Bronchial epithelial cell (primary cell): Measurements from ENCODE around the gene TSPOAP1. TPM values are rescaled to one million over a fixed set of nuclear protein-coding genes. Genes with fewer than 3 reads are reported as not detected.

Experiments
- DNase-seq: peaks from one replicate; pipeline ENCODE4 v3.0.0-alpha.2; 2010; ENCODE audit warnings: low read depth
- FAIRE-seq: peaks from 2 replicates; lab custom pipeline; 2011; peaks lifted over from hg19 to GRCh38; lab: Jason Lieb, UNC
- H3K27me3 ChIP-seq: 2 replicates; pipeline ENCODE4 v1.5.1; 2011; ENCODE audit warnings: low read length; ENCODE audit not compliant: control insufficient read depth, insufficient read depth
- H3K36me3 ChIP-seq: 2 replicates; pipeline ENCODE4 v1.5.1; 2011; ENCODE audit warnings: low read length; ENCODE audit not compliant: control insufficient read depth, insufficient read depth
- H3K4me3 ChIP-seq: 2 replicates; pipeline ENCODE4 v1.5.1; 2011; ENCODE audit warnings: mild to moderate bottlenecking, low read depth, low read length, control low read depth
- total RNA-seq: library from RNA; depleted of rRNA; stranded (reverse); fragments of >200 nt; gene quantifications from 2 replicates; pipeline ENCODE4 v1.2.1, GENCODE V29; 2014
- TF ChIP-seq, protein P1 (sequence below): IDR thresholded peaks from 2 replicates; pipeline ENCODE4 v1.5.1; 2011; ENCODE audit warnings: mild to moderate bottlenecking, moderate library complexity, low read length, control low read depth, inconsistent platforms; ENCODE audit not compliant: insufficient read depth, severe bottlenecking

Gene TSPOAP1
- total RNA-seq, 1 donor from 2014 or later, result 0.53 TPM

DNA sequence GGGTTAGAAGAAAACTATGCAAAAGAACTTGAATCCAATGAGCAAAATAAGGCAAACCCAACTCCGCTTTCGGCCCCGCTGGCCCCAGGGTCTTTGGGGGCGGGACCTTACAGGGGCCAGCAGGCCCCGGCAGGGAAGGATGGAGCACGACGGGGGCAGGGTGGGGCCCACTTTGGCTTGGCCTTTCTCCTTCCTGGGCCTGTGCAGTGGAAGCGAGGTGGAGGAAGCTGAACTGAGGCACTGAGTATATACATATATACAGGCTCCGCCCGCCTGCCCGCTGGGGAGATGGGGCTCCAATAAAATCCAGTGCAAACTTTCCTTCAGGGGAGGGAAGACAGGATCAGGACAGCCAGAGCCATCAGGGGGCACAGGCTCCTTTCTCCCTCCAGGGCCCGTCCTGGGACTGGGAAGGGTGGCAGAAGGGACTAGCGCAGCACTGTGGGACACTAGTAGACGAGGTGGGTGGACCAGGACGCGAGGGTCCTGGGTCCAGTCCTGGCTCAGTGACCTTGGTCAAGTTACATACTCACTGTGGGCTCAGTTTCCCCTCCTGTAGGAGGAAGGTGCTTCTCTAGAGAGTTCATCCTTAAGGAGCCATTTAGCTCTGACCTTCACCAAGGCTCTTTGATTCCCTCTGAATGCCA lies 27.0 kb downstream of the TSPOAP1 start:
- Histone ChIP-seq H3K4me3 (no peak overlapping the region), H3K36me3 (no peaks in the 10 kb centered on the region), H3K27me3 (no peaks in the 10 kb centered on the region)
- DNase-seq (no peak), FAIRE-seq (no peak)
- TF ChIP-seq, protein P1, sequence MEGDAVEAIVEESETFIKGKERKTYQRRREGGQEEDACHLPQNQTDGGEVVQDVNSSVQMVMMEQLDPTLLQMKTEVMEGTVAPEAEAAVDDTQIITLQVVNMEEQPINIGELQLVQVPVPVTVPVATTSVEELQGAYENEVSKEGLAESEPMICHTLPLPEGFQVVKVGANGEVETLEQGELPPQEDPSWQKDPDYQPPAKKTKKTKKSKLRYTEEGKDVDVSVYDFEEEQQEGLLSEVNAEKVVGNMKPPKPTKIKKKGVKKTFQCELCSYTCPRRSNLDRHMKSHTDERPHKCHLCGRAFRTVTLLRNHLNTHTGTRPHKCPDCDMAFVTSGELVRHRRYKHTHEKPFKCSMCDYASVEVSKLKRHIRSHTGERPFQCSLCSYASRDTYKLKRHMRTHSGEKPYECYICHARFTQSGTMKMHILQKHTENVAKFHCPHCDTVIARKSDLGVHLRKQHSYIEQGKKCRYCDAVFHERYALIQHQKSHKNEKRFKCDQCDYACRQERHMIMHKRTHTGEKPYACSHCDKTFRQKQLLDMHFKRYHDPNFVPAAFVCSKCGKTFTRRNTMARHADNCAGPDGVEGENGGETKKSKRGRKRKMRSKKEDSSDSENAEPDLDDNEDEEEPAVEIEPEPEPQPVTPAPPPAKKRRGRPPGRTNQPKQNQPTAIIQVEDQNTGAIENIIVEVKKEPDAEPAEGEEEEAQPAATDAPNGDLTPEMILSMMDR, result no peak

DNA sequence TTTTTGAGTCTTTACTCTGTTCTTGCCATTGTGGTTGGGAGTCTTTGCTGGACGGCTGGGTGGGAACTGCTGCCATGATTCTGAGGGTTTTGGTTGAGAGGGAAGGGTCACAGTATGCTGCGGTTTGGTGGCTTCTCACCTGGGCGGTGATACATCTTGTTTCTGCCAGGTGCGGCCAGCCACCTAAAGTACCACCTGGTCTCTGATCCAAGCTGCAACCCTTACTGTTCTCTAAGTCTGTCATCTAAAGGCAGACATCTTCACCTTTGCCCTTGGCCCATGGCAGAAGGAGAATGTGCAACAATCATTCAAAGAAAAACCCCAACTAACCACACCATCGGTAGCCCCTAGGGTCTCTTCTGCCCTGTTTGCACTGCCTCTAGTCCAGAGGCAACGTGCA lies 28.3 kb downstream of the TSPOAP1 start:
- no peak for DNase-seq
- H3K27me3 ChIP-seq, result no peaks in the 10 kb centered on the region
- H3K36me3 ChIP-seq, result no peaks in the 10 kb centered on the region
- TF ChIP-seq, protein P1, result no peak
- no peak overlapping the region for H3K4me3 ChIP-seq
- FAIRE-seq, result no peak

DNA sequence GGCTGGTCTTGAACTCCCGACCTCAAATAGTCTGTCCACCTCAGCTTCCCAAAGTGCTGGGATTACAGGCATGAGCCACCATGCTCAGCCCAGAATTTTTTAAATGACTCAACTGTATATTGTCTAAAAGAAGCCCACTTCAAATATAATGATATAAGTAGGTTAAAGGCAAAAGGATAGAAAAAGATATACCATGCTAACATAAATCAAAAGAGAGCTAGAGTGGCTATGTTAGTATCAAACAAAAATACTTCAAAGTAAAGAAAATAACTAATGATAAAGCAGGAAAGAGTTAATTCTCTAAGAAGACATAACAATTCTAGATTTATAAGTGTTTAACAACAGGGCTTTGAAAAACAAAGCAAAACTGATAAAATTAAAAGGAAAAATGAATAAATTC lies 34.6 kb downstream of the TSPOAP1 start:
- Histone ChIP-seq H3K36me3 (no peaks in the 10 kb centered on the region), H3K4me3 (no peak overlapping the region), H3K27me3 (no peaks in the 10 kb centered on the region)
- TF ChIP-seq, protein P1, result no peak
- DNase-seq, result no peak
- no peak for FAIRE-seq

DNA sequence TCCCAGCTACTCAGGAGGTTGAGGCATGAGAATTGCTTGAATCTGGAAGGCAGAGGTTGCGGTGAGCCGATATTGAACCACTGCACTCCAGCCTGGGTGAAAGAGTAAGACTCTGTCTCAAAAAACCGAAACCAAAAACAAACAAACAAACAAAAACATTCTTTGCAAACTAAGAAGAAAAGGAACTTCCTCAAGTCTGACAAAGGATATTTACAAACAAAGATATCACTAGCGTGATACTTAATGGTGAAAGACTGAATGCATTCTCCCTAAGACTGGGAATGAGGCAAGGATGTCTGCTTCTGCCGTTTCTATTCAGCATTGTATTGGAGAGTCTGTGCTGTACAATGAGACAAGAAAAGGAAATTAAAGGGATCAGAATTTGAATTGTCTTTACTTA lies 37.3 kb downstream of the TSPOAP1 start:
- TF ChIP-seq, protein P1, result no peak
- no peak overlapping the region for H3K4me3 ChIP-seq
- no peaks in the 10 kb centered on the region for H3K36me3 ChIP-seq
- DNase-seq (no peak), FAIRE-seq (no peak)
- no peaks in the 10 kb centered on the region for H3K27me3 ChIP-seq

DNA sequence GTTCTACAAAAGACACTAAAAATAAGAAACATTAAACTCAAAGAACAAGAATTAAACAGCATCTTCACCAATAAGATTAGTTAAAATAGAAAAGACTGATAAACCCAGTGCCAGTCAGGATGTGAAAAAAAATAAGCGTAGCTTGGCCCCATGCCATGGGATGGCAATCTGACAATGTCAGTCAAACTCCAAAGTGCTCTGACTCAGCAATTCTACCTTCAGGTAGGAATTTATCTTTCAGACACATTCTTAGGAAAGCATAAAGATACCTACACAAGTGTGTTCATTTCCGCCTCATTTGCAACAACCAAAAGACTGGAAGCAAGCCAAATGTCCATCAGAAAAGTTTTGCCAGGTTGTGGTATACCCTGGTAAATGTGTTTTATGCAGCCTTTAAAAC lies 38.7 kb downstream of the TSPOAP1 start:
- TF ChIP-seq, protein P1, result no peak
- no peaks in the 10 kb centered on the region for H3K27me3 ChIP-seq
- no peak overlapping the region for H3K4me3 ChIP-seq
- DNase-seq, result peak; percentile 26
- H3K36me3 ChIP-seq, result no peaks in the 10 kb centered on the region
- FAIRE-seq, result no peak

DNA sequence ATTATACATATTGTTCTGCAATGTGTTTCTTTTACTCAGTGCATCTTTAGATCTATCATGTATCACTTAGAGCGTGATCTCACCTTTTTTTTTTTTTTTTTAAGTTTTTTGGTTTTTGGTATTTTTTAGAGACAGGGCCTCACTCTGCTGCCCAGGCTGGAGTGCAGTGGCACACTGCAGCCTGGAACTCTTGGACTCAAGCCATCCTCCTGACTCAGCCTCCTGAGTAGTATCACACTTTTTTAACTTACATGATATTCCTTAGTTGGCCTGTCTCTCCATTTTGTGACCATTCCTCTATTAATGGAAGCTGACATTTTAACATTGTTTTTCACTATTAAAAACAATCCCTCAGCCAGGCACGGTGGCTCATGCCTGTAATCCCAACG lies 43.2 kb downstream of the TSPOAP1 start:
- no peak for FAIRE-seq
- DNase-seq, result no peak
- TF ChIP-seq, protein P1, result no peak
- Histone ChIP-seq H3K36me3 (no peaks in the 10 kb centered on the region), H3K4me3 (no peak overlapping the region), H3K27me3 (peaks cover 10% of the 10 kb centered on the region)
